GM19467 (cell line): Measurements from ENCODE around the gene TACR2.

Experiments used
- ATAC-seq: cut with Tn5 transposase; IDR thresholded peaks from one replicate; pipeline ENCODE4 v1.9.1; 2021; ENCODE audit warnings: mild to moderate bottlenecking, moderate library complexity; ENCODE audit not compliant: unreplicated experiment

TACR2 gene

DNA sequence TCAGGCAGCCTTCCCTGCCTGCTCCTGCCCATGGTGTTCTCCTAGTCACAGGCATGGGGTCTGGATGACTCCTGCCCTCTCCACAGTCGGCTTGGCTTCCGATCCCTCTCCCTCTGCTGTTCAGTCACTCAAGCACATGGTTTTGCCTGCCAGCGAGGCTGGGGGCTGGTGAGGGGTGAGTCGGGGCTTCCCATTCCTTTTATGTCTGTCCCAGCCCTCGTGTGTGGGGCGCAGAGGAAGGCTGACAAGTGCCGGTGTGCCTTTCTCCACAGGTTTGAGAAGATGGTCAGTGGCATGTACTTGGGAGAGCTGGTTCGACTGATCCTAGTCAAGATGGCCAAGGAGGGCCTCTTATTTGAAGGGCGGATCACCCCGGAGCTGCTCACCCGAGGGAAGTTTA lies 40.1 kb downstream of the TACR2 start:
- ATAC-seq: no peak

DNA sequence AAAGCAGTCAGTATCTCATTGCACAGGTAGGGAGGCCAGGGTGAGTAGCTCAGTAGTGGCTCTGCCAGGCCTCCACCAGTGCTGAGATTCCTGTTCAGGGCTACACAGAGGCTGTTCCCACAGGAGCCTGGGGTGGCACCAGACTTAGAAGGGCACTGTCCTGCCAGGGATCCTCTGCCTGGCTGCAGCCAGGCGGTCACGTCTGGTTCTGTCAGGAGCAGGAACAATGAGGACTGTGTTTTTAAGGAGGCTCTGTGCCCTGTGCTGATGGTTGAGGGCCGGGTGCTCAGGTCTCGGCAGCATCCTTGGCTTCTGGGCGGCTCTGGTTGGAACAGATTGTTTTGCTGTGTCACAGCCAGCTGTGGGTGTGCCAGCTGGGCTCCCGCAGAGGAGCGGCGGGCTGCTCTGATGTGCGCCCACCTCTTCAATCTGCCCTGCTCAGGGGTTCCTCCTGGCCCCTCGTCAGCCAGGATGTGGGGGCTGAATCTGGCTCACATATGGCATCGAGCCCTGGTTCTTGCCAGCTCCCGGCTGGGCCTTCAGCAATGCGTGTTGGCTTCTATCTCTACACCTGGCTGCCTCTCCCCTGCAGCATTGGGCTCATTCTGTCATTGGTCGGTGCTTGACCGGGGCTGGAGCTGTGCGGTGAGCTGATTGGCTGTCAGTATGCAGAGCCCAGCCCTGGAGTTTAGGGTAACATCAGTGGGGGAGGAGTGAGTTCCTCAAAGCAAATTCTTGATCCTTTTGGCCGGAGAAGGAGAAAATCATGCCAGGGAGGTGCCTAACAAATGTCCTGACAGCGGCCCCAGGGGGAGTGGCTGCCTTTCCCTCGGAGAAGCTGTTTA lies 41.2 kb downstream of the TACR2 start:
- no peak for ATAC-seq

DNA sequence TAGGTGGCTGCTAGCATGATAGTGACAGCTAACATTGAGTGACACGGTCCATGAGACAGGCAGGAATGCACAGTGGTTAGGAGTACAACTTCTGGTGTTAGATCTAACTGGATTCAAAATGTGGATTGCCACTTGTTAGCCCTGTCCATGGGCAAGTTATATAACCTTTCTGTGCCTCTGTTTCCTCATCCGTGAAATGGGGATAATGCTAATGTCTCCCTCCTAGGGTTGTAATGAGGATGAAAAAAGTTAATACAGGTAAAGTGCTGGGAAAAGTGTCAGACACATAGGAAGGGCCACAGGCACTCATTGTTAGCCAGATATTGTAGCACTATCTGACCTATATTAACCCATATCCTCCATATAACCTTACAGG lies 41.8 kb downstream of the TACR2 start:
- ATAC-seq: no peak

DNA sequence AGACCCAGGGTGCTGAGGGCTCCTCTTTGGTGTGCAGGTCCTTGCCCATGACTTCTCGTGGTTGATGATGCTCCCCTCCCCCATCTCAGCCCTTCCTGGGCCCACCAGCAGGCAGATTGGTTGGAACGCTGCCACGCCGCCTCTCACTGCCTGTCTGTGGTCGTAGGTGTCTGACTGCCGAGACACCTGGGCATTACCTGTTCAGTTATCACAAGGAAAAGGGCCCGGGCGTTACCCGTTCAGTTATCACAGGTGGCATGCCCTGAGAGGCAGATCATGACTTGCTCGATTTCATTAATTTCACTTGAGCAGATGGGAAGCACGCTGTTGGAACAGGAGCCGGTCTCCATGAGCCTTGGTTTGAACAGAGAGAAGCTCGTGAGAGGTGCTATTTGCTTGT lies 42.5 kb downstream of the TACR2 start:
- no peak for ATAC-seq

DNA sequence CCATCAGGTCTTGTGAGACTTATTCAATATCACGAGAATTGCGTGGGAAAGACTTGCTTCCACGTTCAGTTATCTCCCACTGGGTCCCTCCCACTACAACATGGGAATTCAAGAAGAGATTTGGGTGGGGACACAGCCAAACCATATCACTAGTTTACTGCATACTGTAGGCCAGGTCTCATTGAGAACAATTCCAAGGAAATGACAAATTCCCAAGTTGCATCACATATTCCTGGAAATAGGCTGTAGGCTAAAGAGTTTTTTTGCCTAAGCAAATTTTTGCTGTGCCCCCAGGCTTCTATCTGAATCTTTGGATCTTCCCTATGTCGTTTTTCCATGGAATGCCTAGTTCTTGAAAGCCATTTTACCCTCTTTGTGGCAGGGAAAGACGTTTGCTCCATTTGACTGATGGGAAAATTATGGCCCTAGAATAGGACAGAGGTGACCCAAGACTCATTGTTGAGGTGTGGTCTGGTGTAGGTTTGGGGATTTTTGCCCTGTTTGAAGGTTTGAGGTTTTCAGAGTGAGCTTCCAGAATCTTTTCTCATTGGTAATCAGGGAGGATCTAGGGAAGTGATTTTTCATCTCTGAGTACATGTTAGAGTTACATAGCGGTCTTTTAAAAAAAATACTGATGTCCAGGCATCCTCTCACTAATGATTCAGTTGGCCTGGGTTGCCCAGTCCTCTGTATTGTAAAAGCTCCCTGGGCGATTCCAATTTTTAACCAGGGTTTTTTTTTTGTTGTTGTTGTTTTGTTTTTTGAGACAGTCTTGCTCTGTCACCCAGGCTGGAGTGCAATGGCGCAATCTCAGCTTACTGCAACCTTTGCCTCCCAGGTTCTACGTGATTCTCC lies 44.4 kb downstream of the TACR2 start:
- no peak for ATAC-seq

DNA sequence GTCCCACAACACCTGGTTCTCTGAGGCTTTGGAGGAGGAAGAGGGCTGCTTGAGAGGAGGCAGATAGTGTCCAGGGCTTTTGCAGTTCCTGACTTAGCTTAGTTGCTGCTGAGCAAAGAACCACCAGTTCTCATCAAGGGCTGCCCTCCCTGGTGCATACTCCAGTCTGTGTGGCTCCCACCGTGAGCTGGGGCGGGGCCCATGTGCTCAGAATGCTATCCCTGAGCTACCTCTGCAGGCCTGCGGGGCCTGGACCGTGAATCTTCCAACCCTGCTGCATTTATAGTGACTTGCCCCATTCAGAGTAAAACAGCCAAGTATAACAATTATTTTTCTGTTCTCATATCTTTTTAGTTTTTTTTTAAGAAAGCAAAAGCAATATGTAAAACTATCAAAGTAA lies 49.2 kb downstream of the TACR2 start:
- no peak for ATAC-seq

DNA sequence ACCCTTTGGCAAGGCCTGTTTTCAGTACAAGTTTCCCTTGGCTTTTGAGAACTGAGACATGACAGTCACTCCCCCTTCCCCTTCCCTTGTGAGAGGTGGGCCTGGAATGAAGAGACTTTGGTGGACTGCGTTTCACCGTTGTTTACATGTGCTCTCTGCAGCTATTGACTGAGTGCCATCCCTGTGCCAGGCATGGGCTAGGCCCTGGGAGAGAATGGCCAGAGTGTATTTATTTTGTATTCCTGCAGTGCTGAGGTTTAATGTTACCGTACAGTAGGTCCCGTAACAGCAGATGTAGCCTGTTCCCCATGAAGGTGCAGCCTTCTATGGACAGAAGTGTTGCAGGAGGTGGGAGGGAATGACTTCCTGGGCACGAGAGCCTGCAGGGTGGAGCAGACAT lies 50.0 kb downstream of the TACR2 start:
- ATAC-seq: no peak

DNA sequence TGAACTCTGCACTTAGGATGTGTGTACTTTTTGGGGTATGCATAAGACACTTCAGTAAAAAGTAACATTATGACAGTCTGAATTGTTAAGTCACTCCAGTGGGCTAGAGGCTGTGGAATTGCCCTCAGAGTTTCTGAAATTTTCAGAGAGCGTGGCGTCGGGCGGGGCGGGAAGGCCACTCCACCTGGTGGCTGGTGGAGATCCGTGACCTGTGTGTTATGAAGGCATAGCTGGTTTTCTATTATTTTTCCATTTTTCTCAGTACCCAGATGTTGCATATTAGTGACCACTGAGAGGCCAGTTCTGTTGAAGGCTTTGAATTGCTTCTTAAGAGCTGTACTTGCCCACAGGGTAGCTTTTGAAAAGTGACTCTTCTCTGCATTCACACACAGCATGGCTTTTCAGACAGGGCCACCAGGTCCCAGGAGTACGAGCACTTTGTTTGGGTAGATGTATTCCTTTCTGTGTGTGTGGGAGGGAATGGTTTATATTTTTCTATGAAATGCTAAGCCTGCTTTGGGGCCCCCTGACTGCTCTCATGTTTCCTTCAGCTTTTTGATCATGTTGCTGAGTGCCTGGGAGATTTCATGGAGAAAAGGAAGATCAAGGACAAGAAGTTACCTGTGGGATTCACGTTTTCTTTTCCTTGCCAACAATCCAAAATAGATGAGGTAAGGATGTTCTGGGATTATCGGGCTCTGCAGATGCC lies 52.3 kb downstream of the TACR2 start:
- ATAC-seq: no peak

DNA sequence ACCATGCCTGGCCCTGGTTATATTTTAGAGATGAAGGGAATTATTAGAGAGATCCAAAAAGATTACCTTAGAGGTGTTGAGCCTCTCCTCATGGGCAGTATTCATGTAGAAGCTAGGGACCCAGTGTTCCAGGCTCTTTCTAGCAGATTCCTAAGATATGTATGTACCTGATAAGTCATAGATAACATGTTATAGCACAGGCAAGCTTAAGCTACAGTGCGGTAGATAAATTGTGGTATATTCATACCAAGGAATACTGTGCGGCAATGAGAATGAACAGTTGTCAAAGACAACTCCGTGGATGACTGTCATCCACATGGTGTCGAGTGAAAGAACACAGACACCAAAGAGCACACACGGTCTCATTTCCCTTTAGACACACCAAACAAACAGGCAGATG lies 53.1 kb downstream of the TACR2 start:
- no peak for ATAC-seq

DNA sequence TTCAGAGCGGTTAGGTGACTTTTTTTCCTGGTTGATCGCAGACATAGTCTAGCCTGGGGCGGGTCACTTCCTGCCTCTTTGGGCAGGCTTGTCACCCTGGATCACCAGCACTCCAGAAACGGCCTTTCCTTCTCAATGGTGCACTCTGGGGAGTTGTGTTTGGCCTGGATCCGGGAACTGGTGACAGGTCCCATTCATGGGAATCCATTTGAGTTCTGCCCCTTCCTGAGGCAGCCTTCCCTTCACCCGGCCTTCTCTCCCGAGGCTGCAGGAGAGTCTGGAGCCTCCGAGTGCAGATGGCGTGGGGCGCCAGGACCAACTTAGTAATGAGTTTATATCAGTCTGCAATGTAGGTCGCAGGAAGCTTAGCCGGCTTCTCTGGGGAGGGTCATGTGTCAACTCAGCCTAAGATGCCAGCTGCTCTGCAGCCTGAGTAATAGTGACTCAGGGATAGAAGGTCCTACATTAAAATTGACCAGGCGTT lies 54.2 kb downstream of the TACR2 start:
- ATAC-seq: no peak

DNA sequence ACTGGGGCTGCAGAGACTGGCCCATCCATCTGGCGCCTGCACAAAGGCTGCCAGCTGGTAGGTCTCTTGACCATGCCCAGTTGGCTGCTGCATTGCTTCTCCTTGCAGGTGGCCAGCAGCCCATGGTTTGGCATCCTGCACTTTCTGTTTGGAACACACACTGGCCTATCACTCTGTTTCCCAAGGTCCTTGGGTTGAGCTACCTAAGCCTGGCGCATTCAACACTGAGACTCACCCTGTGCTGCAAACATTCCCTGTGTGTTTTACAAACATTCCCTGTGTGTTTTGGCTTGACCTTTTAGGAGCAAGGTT lies 55.5 kb downstream of the TACR2 start:
- ATAC-seq: no peak

DNA sequence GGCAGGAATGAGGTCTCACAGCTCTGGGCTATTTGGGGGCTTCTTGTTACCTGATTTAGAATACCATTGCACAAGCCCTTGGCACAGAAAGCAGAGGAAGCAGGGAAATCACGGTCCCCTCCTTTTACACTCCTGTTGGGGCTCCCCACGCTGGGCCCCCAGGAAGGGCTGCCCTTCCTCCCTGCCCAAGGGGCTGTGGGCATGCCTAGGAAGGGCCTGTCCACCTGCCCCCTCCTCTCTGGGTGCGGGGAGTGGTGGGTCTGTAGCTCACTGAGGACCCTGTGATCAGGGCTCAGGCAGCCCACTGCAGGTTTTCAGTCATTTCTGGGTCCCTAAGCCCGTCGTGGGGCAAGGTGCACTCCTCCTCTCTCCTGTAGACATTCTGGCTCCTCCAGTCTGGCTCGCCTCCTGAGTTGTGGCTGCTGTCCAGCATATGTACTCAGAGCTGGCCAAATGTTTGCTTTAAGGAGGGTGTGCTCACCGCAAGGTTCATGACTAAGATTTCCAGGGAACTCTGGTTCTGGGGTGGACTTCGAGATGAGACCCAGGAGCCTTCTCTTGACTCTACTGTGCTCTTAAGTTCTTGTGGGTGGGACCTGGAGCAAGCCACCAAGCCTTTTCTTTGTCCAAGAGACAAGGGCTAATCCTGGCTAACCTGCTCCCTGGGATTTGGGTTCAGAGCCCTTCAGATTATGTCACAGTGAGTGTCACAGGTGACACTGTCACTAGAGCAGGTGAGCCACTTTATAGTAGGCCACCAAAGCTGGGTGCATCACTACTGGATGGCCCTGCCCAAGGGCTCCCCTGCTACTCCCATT lies 56.0 kb downstream of the TACR2 start:
- ATAC-seq: no peak

DNA sequence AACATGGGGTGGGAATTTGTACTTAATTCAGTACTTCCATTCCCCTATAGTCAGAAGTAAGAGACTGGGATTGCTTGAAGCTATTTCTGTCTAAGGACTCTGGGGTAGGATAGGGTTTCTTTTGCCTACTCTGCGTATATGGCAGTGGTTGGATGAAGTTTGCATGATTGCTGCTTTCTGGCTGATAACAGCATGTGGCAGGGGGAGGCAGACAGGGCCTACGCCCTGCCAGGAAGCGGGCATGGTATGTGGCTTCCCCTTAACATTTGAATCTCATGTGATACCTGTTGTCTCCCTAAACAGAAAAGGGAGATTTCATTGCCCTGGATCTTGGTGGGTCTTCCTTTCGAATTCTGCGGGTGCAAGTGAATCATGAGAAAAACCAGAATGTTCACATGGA lies 57.1 kb downstream of the TACR2 start:
- no peak for ATAC-seq

DNA sequence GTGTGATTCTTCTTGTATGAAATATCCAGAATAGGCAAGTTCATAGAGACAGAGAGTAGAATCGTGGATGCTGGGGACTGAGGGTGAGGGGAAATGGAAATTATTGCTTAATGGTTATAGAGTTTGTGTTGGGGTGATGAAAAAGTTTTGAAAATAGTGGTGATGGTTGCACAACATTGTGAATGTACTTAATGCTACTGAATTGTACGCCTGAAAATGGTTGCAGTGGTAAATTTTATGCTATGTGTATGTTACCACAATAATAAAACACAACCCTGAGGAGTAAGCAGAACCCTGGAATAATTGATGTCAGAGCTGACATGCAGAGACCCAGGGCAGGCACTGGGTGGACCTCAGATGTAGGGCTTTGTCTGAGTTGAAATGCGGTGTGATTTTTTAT lies 57.6 kb downstream of the TACR2 start:
- no peak for ATAC-seq

DNA sequence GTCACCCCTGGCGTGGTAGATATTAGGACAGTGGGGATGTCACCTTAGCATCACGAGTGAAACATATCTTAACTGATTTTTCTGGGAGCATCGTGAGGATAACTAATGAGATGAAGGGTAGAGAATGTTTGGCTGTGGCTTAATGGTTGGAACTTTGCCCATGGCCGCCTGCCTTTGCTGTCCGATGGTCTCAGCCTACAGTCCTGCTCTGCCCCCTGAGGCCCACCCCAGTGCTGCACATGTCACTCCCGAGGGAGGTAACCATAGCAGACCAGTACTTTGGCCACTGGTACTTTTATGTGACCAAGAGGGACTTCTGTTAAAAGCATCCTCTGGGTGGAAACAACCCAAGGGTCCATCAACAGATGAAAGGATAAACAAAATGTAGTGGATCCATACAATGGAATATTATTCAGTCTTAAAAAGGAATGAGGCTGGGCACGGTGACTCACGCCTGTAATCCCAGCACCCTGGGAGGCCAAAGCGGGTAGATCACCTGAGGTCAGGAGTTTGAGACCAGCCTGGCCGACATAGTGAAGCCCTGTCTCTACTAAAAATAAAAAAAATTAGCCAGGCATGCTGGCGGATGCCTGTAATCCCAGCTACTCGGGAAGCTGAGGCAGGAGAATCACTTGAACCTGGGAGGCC lies 58.4 kb downstream of the TACR2 start:
- no peak for ATAC-seq

DNA sequence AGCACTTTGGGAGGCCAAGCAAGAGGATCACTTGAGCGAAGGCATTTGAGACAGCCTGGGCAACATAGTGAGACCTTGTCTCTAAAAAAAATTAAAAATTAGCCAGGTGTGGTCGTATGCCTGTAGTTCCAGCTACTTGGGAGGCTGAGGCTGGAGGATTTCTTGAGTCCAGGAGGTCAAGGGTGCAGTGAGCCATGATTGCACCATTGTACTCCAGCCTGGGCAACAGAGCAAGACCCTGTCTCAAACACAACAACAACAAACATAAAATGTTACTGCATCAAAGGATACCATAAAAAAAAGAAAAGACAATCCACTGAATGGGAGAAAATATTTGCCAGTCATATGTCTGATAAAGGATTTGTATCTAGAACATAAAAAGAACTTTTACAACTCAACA lies 60.5 kb downstream of the TACR2 start:
- no peak for ATAC-seq

DNA sequence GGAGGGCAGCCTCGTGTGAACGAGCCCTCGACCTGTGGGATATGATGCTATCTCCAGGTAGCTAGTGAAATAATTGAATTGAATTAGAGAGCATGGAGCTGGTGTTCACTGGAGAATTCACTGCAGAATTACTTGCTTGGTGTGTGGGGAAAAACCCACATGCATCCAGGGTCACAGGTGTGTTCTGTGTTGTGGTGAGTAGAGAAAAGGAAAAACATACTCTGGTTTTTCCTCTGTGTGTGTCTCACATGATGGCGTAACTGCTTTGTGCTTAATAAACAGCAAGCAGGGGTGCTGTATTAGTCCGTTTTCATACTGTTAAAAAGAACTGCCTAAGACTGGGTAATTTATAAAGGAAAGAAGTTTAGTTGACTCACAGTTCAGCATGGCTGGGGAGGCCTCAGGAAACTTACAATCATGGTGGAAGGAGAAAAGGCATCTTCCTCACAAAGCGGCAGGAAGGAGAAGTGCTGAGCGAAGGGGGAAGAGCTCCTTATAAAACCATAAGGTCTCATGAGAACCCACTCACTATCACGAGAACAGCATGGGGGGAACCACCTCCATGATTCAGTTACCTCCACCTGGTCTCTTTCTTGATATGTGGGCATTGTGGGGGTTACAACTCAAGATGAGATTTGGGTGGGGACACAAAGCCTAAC lies 62.6 kb downstream of the TACR2 start:
- ATAC-seq: no peak
